ENCODE measurements around the gene RASAL1. TPM values are rescaled to one million over a fixed set of nuclear protein-coding genes. Genes with fewer than 3 reads are reported as not detected.

RASAL1 gene, protein sequence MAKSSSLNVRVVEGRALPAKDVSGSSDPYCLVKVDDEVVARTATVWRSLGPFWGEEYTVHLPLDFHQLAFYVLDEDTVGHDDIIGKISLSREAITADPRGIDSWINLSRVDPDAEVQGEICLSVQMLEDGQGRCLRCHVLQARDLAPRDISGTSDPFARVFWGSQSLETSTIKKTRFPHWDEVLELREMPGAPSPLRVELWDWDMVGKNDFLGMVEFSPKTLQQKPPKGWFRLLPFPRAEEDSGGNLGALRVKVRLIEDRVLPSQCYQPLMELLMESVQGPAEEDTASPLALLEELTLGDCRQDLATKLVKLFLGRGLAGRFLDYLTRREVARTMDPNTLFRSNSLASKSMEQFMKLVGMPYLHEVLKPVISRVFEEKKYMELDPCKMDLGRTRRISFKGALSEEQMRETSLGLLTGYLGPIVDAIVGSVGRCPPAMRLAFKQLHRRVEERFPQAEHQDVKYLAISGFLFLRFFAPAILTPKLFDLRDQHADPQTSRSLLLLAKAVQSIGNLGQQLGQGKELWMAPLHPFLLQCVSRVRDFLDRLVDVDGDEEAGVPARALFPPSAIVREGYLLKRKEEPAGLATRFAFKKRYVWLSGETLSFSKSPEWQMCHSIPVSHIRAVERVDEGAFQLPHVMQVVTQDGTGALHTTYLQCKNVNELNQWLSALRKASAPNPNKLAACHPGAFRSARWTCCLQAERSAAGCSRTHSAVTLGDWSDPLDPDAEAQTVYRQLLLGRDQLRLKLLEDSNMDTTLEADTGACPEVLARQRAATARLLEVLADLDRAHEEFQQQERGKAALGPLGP
- 1 to 10 TPM; 2.6 to 3.2 TPM for total RNA-seq

DNA sequence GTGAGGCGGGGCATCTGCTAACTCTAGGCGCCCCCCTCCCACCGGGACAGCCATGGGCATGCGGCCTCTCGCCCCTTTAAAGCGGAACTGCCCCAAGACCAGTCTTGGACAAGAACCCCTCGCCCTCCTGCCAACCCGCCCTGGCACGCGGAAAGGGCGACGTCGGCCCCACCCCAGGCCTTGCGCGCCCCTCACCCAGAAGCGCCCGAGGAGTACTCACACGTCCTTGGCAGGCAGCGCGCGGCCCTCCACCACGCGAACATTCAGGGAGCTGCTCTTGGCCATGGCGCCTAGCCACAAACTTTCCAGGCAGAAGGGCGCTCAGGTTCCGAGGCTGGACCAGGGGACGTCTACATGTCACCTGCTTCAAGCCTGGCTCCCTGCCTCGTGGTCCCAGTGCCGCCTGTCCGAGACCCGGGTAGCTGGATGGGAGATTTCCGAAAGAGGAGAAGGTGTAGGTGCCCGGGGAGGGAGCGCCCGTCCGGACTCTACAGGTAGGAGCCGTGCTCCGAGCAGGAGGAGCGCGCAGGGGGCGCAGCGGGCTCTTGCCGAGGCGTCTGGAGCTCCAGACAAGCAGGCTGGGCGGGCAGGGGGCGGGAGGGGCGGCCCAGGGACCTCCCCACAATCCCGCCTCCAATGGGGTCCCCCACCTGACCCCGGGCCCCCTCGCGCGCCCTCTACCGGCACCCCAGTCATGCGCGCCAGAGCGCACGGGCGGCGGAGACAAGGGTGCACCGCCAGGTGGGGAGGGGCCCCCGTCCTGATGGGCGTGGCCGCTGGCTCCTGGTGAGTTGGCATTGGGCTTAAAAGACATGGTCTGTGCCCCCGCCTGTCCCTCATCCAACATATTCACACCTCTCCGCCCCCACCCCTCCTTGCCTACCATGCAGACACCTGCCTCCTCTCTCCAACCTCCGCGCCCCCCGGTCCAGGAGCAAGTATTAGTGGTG, at the start of gene RASAL1:
RASAL1 (minus strand) TSS at position 584 of the 950 bp plus-strand sequence; CDS start at position 285, 299 bp downstream.
- H3K4me1 Mint-ChIP-seq (ENCODE audit: low read depth): peaks cover 18% of the 10 kb centered on the region
- H3K27me3 Mint-ChIP-seq (ENCODE audit: low read depth): no peaks in the 10 kb centered on the region
- peak within 1 kb of the TSS; percentile 73 for H3K27ac Mint-ChIP-seq
- peak; percentile 90 for DNase-seq
- no peaks in the 10 kb centered on the region for H3K9me3 Mint-ChIP-seq
- no peaks in the 10 kb centered on the region for H3K36me3 Mint-ChIP-seq (ENCODE audit: low read depth)
- peak within 1 kb of the TSS; percentile 70 for H3K4me3 Mint-ChIP-seq
- CTCF ChIA-PET: interaction anchor here (0.9 to 4.1 kb wide), 9 partner anchors 12 to 143 kb away, joined by 3 to 21 read pairs (median 5); no protein-coding TSS in a partner anchor
- intact Hi-C loops (cut with micrococcal nuclease): loop anchor here (1.0 kb wide), 2 partner anchors 17 to 50 kb away; partner anchors contain the start of genes DDX54 and RITA1

- Mint-ChIP-seq H3K27me3 (ENCODE audit: low read depth) (no peaks in the 10 kb centered on the region), H3K27ac (peak overlapping the region; percentile 92), H3K4me1 (ENCODE audit: low read depth) (peaks cover 46% of the 10 kb centered on the region), H3K4me3 (peak overlapping the region; percentile 97), H3K9me3 (no peaks in the 10 kb centered on the region), H3K36me3 (ENCODE audit: low read depth) (peaks cover 33% of the 10 kb centered on the region)
- intact Hi-C loops (cut with micrococcal nuclease): loop anchor here (1.0 kb wide), 6 partner anchors 23 to 173 kb away; partner anchors contain the start of genes PLBD2, SLC8B1 and TPCN1
- peak; percentile 92 for DNase-seq
- CTCF ChIA-PET: interaction anchor here (1.0 to 2.4 kb wide), 6 partner anchors 11 to 48 kb away, joined by 3 to 14 read pairs (median 3); no protein-coding TSS in a partner anchor
These were observed 49.3 kb upstream of the RASAL1 start for GRCh38 chr12:113184900-113185179.

DNA sequence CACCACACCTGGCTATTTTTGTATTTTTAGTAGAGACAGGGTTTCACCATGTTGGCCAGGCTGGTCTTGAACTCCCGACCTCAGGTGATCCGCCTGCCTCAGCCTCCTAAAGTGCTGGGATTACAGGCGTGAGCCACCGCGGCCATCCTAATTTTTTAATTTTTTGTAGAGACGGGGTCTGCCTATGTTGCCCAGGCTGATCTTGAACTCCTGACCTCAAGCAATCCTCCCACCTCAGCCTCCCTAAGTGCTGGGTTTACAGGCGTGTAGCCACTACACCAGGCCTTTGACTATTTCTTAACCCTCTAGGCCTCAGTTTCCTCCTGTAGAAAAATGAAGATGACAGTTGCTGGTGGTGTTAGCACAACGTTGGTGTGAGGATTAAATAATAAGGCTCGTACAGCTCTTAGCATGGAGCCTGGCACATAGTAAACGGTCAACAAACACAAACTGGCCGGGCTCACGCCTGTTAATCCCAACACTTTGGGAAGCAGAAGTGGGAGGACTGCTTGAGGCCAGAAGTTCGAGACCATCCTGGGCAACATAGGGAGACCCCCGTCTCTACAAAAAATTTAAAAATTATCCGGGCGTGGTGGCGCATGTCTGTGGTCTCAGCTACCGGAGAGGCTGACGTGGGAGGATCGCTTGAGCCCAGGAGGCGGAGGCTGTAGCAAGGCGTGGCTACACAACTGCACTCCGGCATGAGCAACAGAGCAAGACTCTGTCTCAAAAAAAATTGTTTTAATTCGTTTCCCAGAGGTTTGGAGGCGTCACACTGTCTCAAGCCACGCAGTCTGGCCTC, 48.7 kb upstream of the RASAL1 start:
- intact Hi-C loops (cut with micrococcal nuclease): loop anchor here (1.0 kb wide), 2 partner anchors 24 to 49 kb away; no protein-coding TSS in a partner anchor
- Mint-ChIP-seq H3K9me3 (no peaks in the 10 kb centered on the region), H3K27ac (peak overlapping the region; percentile 92), H3K36me3 (ENCODE audit: low read depth) (peaks cover 35% of the 10 kb centered on the region), H3K4me3 (peak overlapping the region; percentile 97), H3K27me3 (ENCODE audit: low read depth) (no peaks in the 10 kb centered on the region), H3K4me1 (ENCODE audit: low read depth) (peaks cover 46% of the 10 kb centered on the region)
- peak; percentile 82 for DNase-seq
- CTCF ChIA-PET: interaction anchor here (0.5 to 1.6 kb wide), 5 partner anchors 10 to 51 kb away, joined by 3 to 9 read pairs (median 3); no protein-coding TSS in a partner anchor

GRCh38 chr12:113183030-113183589, 47.5 kb upstream of the RASAL1 start:
- no peaks in the 10 kb centered on the region for H3K9me3 Mint-ChIP-seq
- H3K27me3 Mint-ChIP-seq (ENCODE audit: low read depth): no peaks in the 10 kb centered on the region
- H3K27ac Mint-ChIP-seq: peak overlapping the region; percentile 18
- CTCF ChIA-PET: interaction anchor here (0.6 to 1.2 kb wide), 3 partner anchors 10 to 172 kb away, joined by 3 read pairs; no protein-coding TSS in a partner anchor
- intact Hi-C loops (cut with micrococcal nuclease): no loop called here
- H3K4me1 Mint-ChIP-seq (ENCODE audit: low read depth): peaks cover 43% of the 10 kb centered on the region
- peaks cover 37% of the 10 kb centered on the region for H3K36me3 Mint-ChIP-seq (ENCODE audit: low read depth)
- no peak overlapping the region for H3K4me3 Mint-ChIP-seq
- DNase-seq: no peak

GRCh38 chr12:113181975-113182374, 46.4 kb upstream of the RASAL1 start:
- Mint-ChIP-seq H3K27me3 (ENCODE audit: low read depth) (no peaks in the 10 kb centered on the region), H3K4me3 (no peak overlapping the region), H3K27ac (no peak overlapping the region), H3K36me3 (ENCODE audit: low read depth) (peaks cover 42% of the 10 kb centered on the region), H3K4me1 (ENCODE audit: low read depth) (peaks cover 38% of the 10 kb centered on the region), H3K9me3 (no peaks in the 10 kb centered on the region)
- DNase-seq: no peak
- intact Hi-C loops (cut with micrococcal nuclease): no loop called here
- CTCF ChIA-PET: interaction anchor here (1.2 kb wide), 1 partner anchor 41 kb away, joined by 6 read pairs; no protein-coding TSS in a partner anchor

DNA sequence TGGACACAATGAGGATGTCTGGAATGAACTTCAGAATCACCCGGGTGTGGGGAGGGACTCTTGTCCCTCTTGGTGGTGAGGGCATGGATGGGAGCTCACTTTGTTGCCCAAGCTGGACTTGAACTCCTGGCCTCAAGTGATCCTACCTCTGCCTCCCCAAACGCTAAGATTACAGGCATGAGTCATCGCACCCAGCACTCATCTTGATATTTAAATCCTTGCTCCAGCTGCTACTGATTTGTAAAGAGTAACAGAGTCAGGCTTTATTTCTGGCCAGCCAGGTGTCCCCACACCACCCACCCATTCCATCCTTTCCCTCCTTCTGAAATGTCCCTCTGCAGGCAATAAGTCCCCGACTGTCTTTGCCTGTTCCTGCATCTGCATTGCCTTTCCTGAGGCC, 44.8 kb upstream of the RASAL1 start:
- no peak for DNase-seq
- H3K9me3 Mint-ChIP-seq: no peaks in the 10 kb centered on the region
- H3K4me1 Mint-ChIP-seq (ENCODE audit: low read depth): peaks cover 28% of the 10 kb centered on the region
- no peaks in the 10 kb centered on the region for H3K27me3 Mint-ChIP-seq (ENCODE audit: low read depth)
- intact Hi-C loops (cut with micrococcal nuclease): no loop called here
- no peak overlapping the region for H3K4me3 Mint-ChIP-seq
- H3K36me3 Mint-ChIP-seq (ENCODE audit: low read depth): peaks cover 50% of the 10 kb centered on the region
- H3K27ac Mint-ChIP-seq: no peak overlapping the region
- CTCF ChIA-PET: no interaction called here

DNA sequence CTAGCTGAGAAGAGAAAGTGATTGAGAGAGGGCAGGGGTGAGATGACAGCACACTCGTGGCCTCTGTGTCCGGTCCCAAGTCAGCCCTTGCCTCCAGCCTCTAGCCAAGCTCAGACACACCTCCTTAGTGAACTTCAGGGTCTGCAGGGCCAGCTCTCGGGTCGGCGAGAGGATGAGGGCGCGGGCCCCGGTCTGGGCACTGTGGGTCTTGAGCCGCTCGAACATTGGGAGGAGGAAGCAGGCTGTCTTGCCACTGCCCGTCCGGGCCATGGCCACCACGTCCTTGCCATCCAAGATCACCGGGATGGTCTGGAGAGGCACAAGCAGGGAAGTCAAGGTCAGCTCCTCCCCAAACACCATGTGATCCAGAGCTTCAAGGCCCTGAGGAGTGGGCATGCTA, 43.5 kb upstream of the RASAL1 start:
- H3K9me3 Mint-ChIP-seq: no peaks in the 10 kb centered on the region
- CTCF ChIA-PET: interaction anchor here (0.6 to 0.7 kb wide), 2 partner anchors 15 to 130 kb away, joined by 3 read pairs; no protein-coding TSS in a partner anchor
- intact Hi-C loops (cut with micrococcal nuclease): no loop called here
- peaks cover 54% of the 10 kb centered on the region for H3K36me3 Mint-ChIP-seq (ENCODE audit: low read depth)
- no peak overlapping the region for H3K27ac Mint-ChIP-seq
- DNase-seq: no peak
- H3K4me1 Mint-ChIP-seq (ENCODE audit: low read depth): peaks cover 22% of the 10 kb centered on the region
- H3K4me3 Mint-ChIP-seq: no peak overlapping the region
- H3K27me3 Mint-ChIP-seq (ENCODE audit: low read depth): no peaks in the 10 kb centered on the region

DNA sequence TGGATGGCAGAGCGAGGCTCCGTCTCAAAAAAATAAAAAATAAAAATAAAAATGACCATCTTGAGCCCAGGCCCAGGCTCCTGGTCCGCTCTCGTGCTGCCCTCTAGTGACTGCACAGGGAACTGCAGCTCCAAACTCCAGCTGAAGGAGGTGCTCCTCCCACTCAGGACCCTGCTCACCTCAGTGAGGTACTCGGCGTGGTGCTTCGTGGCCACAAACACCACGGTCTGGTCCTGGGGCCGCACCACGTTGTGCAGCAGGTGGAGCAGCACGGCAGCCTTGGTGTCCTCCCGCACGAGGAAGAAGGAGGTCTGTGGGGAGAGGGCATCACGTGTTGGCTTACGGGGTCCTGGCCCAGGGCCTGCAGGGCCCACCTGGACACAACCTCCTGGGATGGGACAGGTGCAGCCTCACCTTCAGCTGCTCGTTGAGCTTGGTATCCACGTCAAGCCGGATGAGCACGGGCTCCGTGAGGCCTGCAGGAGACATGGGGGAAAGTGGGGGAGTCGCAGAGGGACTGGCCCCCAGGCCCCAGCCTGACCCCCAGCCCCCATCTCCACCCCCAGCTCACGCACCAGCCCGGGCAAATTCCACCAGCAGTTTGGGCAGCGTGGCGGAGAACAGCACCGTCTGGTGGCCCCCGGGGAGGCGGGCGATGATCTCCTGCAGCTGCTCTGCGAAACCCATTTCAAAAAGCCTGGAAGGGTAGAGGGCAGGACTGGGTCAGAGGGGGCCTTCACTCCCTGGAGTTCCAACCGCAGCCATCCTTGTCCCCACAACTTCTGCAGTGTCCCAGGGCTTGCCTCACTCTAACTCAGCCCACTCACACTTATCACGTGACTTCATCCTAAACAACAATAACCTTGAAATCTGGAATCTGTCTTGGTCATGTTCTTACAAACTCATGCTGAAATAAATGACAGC, 39.2 kb upstream of the RASAL1 start:
- Mint-ChIP-seq H3K36me3 (ENCODE audit: low read depth) (peaks cover 66% of the 10 kb centered on the region), H3K27me3 (ENCODE audit: low read depth) (no peaks in the 10 kb centered on the region), H3K9me3 (no peaks in the 10 kb centered on the region), H3K4me3 (no peak overlapping the region), H3K4me1 (ENCODE audit: low read depth) (no peaks in the 10 kb centered on the region), H3K27ac (no peak overlapping the region)
- CTCF ChIA-PET: interaction anchor here (0.5 to 4.0 kb wide), 28 partner anchors 9 to 1003 kb away, joined by 3 to 29 read pairs (median 6); partner anchors contain the start of genes DTX1 and OAS1
- intact Hi-C loops (cut with micrococcal nuclease): loop anchor here (1.0 to 5.0 kb wide), 4 partner anchors 21 to 272 kb away; no protein-coding TSS in a partner anchor
- DNase-seq: peak; percentile 86

DNA sequence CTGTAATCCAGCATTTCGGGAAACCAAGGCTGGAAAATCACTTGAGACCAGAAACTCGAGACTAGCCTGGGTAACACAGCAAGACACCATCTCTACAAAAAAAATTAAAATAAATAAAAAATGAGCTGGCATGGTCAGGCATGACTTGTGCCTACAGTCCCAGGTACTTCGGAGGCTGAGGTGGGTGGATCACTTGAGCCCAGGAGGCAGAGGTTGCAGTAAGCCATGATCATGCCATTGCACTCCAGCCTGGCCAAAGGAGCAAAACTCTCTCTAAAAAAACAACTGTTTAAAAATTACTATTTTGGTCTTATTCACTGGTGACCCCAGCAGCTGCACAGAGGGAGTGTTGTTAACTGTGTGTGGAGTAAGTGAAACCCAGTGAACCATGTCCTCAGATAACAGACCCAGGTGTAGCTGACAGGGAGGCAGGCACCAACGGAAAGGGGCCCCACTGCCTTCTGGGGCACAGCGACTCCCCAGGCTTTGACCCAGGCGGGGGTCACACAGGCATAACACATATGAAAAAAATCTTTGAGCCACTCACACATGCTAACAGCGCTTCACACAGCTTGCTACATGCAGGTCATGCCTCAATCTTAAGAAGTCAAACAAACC, 37.6 kb upstream of the RASAL1 start:
- peaks cover 65% of the 10 kb centered on the region for H3K36me3 Mint-ChIP-seq (ENCODE audit: low read depth)
- no peak for DNase-seq
- no peaks in the 10 kb centered on the region for H3K9me3 Mint-ChIP-seq
- no peak overlapping the region for H3K27ac Mint-ChIP-seq
- no peaks in the 10 kb centered on the region for H3K27me3 Mint-ChIP-seq (ENCODE audit: low read depth)
- no peak overlapping the region for H3K4me3 Mint-ChIP-seq
- CTCF ChIA-PET: interaction anchor here (0.8 to 4.0 kb wide), 15 partner anchors 8 to 252 kb away, joined by 3 to 29 read pairs (median 9); no protein-coding TSS in a partner anchor
- intact Hi-C loops (cut with micrococcal nuclease): loop anchor here (5.0 kb wide), 1 partner anchor 271 kb away; no protein-coding TSS in a partner anchor
- no peaks in the 10 kb centered on the region for H3K4me1 Mint-ChIP-seq (ENCODE audit: low read depth)

Data from activated naive CD4-positive, alpha-beta T cell treated with anti-CD3 and anti-CD28 coated beads for 36 hours (primary cell).